ENCODE results near the gene AP2M1.

GRCh38 chr3:184176377-184177330 lies 2.0 kb downstream of the AP2M1 start:
- TF ChIP-seq CTCF (conservative IDR thresholded peaks at IDR 0.05; ENCODE audit: low read length) (no peak), EZH2phosphoT487 (IDR thresholded peaks at IDR 0.05; ENCODE audit: borderline replicate concordance, low read depth, low read length) (no peak)
